ENCODE results near the gene ANKRD13D. TPM values are rescaled to one million over a fixed set of nuclear protein-coding genes. Genes with fewer than 3 reads are reported as not detected.

ANKRD13D gene
- total and polyA plus RNA-seq, 2 of the 8 experiments (the other 6 are each of a cell fraction or from before 2014, with no cell fraction given): 24.9 to 26.5 TPM

DNA sequence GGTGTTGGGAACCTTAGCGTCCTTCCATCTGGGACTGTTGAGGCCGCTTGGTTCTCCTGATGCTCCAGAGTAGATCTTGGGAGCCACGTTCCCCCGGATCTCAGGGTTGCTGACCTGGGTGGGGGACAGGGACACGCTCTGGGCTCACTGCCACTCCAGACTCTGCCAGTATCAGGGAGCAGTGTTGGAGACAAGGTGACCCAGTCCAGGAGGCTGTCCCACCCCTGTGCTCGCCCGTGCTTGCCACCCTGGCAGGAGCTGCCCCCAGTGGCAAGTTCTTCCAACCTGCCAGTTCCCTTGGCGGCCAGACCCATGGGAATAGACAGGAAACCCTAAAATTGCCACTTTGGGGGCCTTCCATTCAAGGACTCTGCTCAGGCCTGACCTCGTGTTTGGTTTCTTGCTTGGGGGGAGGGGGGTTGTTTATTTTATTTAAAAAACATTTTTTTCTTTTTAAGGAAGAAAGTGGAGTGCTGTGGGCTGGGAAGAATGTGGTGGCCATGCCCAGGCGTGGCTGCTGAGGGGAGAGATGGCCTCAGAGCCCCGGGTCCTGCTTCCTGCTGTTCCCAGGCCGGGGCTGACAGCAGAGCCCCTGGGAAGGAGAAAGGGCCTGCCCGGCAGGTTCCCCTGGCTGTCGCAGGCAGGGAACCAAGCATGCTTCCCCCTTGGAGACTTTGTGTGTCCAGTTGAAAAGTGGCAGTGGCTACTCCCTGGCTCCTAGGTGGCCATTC lies 15.7 kb upstream of the ANKRD13D start:
- no peak overlapping the region for H4K8ac ChIP-seq (ENCODE audit: extremely low read depth, insufficient read depth, low read length)
- no peak overlapping the region for H2BK12ac ChIP-seq (ENCODE audit: low read depth, low read length)
- H2BK120ac ChIP-seq (replicated peaks; ENCODE audit: low read depth, low read length): no peak overlapping the region
- peaks cover 0 to 66% of the 10 kb centered on the region in 2 experiments; a peak in 3 of 4 replicates for H3K79me2 ChIP-seq (ENCODE audit: control insufficient read depth in 1 of 2, insufficient read depth in 2 of 2, low read length in 2 of 2)
- H2BK5ac ChIP-seq (ENCODE audit: low read depth, low read length): no peak overlapping the region; the same call in 1 of the 2 replicates
- WGBS, 2 experiments (ENCODE audit: extremely low coverage in 1 of 2, insufficient coverage in 1 of 2, insufficient read length in 1 of 2, insufficient replicate concordance in 2 of 2, low coverage in 1 of 2, low lambda C conversion rate in 2 of 2, missing lambda C conversion rate in 1 of 2): 86% methylated on average over 14 of the region's 14 CpGs; no CpG with 5 or more reads in 1 of the 2 experiments
- no peak overlapping the region for H3K4me3 ChIP-seq (ENCODE audit: extremely low read depth in 1 of 4, insufficient read depth in 2 of 4, low read depth in 3 of 4, low read length in 4 of 4)
- H3K23ac ChIP-seq (ENCODE audit: insufficient read length): no peak overlapping the region
- DNase-seq (ENCODE audit: low read depth in 1 of 2, low spot score in 2 of 2) (no peak), FAIRE-seq (no peak)
- H3K9me3 ChIP-seq (ENCODE audit: insufficient read depth in 2 of 2, low read depth in 1 of 2, low read length in 1 of 2): no peaks in the 10 kb centered on the region
- ChIA-PET POLR2A (ENCODE audit: partially characterized antibody) (interaction anchor here (0.6 to 4.2 kb wide), 5 partner anchors 10 to 131 kb away, joined by 3 to 20 read pairs (median 3); partner anchors contain the start of genes ANKRD13D and SSH3), CTCF (ENCODE audit: partially characterized antibody) (interaction anchor here (2.9 to 13.0 kb wide), 3 partner anchors 11 to 45 kb away, joined by 14 to 186 read pairs (median 28); partner anchors contain the start of gene ANKRD13D)
- no peak overlapping the region for H3K9ac ChIP-seq (replicated peaks in 1 of 4; ENCODE audit: extremely low read depth in 1 of 4, low read depth in 3 of 4, low read length in 3 of 4)
- no peak overlapping the region for H2AFZ ChIP-seq (ENCODE audit: low read length)
- H3K4me1 ChIP-seq (replicated peaks in 1 of 4; ENCODE audit: control insufficient read depth in 3 of 4, insufficient read depth in 4 of 4, low read length in 3 of 4): peaks cover 8 to 47% (median 35%) of the 10 kb centered on the region in 4 experiments
- H3K4ac ChIP-seq (replicated peaks; ENCODE audit: insufficient read length, low read depth, low read length): no peak overlapping the region
- no peaks in the 10 kb centered on the region; the same call in 1 of the 2 replicates for H3K23me2 ChIP-seq (ENCODE audit: low read depth, low read length)
- H3K14ac ChIP-seq (ENCODE audit: insufficient read length): no peak overlapping the region
- H3K79me1 ChIP-seq (ENCODE audit: low read depth, low read length): peaks cover 24% of the 10 kb centered on the region
- H2BK20ac ChIP-seq (ENCODE audit: low read length): no peak overlapping the region
- H4K5ac ChIP-seq (ENCODE audit: insufficient read length, low read depth, low read length): no peak overlapping the region
- H3K4me2 ChIP-seq (ENCODE audit: insufficient read depth in 1 of 2, low read depth in 2 of 2, low read length in 2 of 2): no peak overlapping the region
- no peak overlapping the region for H2AK5ac ChIP-seq (ENCODE audit: low read depth, low read length)
- peaks cover 15 to 31% of the 10 kb centered on the region in 2 experiments for H4K20me1 ChIP-seq (replicated peaks in 1 of 2; ENCODE audit: control insufficient read depth in 1 of 2, insufficient read depth in 2 of 2, low read length in 2 of 2)
- no peaks in the 10 kb centered on the region for H3K27me3 ChIP-seq (replicated peaks in 1 of 4; ENCODE audit: control insufficient read depth in 3 of 4, extremely low read depth in 1 of 4, insufficient read depth in 3 of 4, low read length in 3 of 4)
- no peak overlapping the region for H3K56ac ChIP-seq (replicated peaks; ENCODE audit: insufficient read length, low read depth, low read length)
- H4K91ac ChIP-seq (replicated peaks; ENCODE audit: insufficient read length, low read length): peak overlapping the region; percentile 9
- H3K18ac ChIP-seq (ENCODE audit: extremely low read depth, low read length): no peak overlapping the region
- H3K36me3 ChIP-seq (ENCODE audit: control insufficient read depth in 2 of 4, insufficient read depth in 4 of 4, low read length in 3 of 4): peaks cover 0 to 3% (median 0%) of the 10 kb centered on the region in 4 experiments; a peak in 2 of 8 replicates
- TF ChIP-seq CEBPB (IDR thresholded peaks at IDR 0.05; ENCODE audit: low read depth, low read length) (no peak), EZH2 (IDR thresholded peaks at IDR 0.05; ENCODE audit: low read depth, low read length, severe bottlenecking) (no peak), CBX5 (IDR thresholded peaks at IDR 0.05; ENCODE audit: low read depth, low read length) (no peak), SP2 (IDR thresholded peaks at IDR 0.05; ENCODE audit: low read length) (no peak)
- TF ChIP-seq, protein P1, sequence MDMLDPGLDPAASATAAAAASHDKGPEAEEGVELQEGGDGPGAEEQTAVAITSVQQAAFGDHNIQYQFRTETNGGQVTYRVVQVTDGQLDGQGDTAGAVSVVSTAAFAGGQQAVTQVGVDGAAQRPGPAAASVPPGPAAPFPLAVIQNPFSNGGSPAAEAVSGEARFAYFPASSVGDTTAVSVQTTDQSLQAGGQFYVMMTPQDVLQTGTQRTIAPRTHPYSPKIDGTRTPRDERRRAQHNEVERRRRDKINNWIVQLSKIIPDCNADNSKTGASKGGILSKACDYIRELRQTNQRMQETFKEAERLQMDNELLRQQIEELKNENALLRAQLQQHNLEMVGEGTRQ (IDR thresholded peaks at IDR 0.05; ENCODE audit: low read length): no peak
- H2BK15ac ChIP-seq (ENCODE audit: low read length): 0 out of 2 replicates have a peak overlapping the region, but pooled peaks have one; percentile 29
- no peak overlapping the region for H3K27ac ChIP-seq (ENCODE audit: low read depth, low read length)
